ENCODE results near the gene SORCS2.

The SORCS2 gene

DNA sequence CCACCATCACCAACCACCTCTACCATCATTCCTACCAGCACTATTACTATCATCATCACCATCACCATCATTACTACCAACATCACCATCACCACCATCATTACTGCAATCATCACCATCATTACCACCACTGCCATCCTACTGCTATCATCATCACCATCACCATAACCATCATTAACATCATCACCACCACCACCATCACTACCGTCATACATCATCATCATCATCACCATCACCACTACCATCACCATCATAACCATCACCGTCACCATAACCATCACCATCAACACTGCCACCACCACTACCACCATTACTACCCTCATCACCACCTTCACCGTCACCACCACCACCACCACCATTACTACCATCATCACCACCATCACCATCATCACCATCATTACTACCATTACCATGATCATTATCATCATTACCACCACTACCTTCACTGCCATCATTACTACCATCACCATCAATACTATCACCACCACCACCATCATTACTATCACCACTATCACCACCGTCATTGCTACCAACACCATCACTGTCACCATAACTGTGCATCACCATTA, 170.6 kb downstream of the SORCS2 start:
- Histone ChIP-seq H3K4me3 (ENCODE audit: low read depth, low read length) (no peak overlapping the region), H3K27ac (ENCODE audit: extremely low read depth, low read depth, low read length) (no peak overlapping the region), H3K36me3 (ENCODE audit: control insufficient read depth in 2 of 2, insufficient read depth in 1 of 2, low read length in 2 of 2) (no peaks in the 10 kb centered on the region), H3K9me3 (ENCODE audit: control insufficient read depth, insufficient read depth, low read depth, low read length) (no peaks in the 10 kb centered on the region), H3K4me1 (ENCODE audit: control insufficient read depth, insufficient read depth, low read length) (no peaks in the 10 kb centered on the region)
- ChIA-PET CTCF (no interaction called here), POLR2A (no interaction called here)
- peak; percentile 72; the same call in 1 of the 2 replicates for TF ChIP-seq ZNF311 (tag by site-specific recombination; IDR thresholded peaks at IDR 0.05; ENCODE audit: borderline replicate concordance)
- TF ChIP-seq ZNF221 (tag by site-specific recombination; IDR thresholded peaks at IDR 0.05; ENCODE audit: borderline replicate concordance), result no peak
- 0 out of 2 replicates have a peak, but pooled peaks have one; percentile 30 for TF ChIP-seq ZNF571 (tag by site-specific recombination; IDR thresholded peaks at IDR 0.05)
- TF ChIP-seq ZNF248 (tag by site-specific recombination; IDR thresholded peaks at IDR 0.05), result 0 out of 2 replicates have a peak, but pooled peaks have one; percentile 46
- TF ChIP-seq ZNF174 (tag by site-specific recombination; IDR thresholded peaks at IDR 0.05), result no peak
- TF ChIP-seq ZNF776 (tag by site-specific recombination; IDR thresholded peaks at IDR 0.05; ENCODE audit: borderline replicate concordance), result 0 out of 2 replicates have a peak, but pooled peaks have one; percentile 30
- no peak for TF ChIP-seq ZNF169 (tag by site-specific recombination; IDR thresholded peaks at IDR 0.05)
- TF ChIP-seq, protein P1, sequence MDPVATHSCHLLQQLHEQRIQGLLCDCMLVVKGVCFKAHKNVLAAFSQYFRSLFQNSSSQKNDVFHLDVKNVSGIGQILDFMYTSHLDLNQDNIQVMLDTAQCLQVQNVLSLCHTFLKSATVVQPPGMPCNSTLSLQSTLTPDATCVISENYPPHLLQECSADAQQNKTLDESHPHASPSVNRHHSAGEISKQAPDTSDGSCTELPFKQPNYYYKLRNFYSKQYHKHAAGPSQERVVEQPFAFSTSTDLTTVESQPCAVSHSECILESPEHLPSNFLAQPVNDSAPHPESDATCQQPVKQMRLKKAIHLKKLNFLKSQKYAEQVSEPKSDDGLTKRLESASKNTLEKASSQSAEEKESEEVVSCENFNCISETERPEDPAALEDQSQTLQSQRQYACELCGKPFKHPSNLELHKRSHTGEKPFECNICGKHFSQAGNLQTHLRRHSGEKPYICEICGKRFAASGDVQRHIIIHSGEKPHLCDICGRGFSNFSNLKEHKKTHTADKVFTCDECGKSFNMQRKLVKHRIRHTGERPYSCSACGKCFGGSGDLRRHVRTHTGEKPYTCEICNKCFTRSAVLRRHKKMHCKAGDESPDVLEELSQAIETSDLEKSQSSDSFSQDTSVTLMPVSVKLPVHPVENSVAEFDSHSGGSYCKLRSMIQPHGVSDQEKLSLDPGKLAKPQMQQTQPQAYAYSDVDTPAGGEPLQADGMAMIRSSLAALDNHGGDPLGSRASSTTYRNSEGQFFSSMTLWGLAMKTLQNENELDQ (tag by site-specific recombination; IDR thresholded peaks at IDR 0.05; ENCODE audit: low read depth), result no peak
- peak; percentile 80 for TF ChIP-seq ZNF513 (tag by site-specific recombination; IDR thresholded peaks at IDR 0.05)
- TF ChIP-seq ZNF580 (tag by site-specific recombination; IDR thresholded peaks at IDR 0.05), result 0 out of 2 replicates have a peak, but pooled peaks have one; percentile 53
- peak; percentile 76 for TF ChIP-seq ZNF621 (tag by site-specific recombination; IDR thresholded peaks at IDR 0.05)

- no peaks in the 10 kb centered on the region for H3K9me3 ChIP-seq (ENCODE audit: control insufficient read depth, insufficient read depth, low read depth, low read length)
- H3K36me3 ChIP-seq (ENCODE audit: control insufficient read depth in 2 of 2, insufficient read depth in 1 of 2, low read length in 2 of 2), result no peaks in the 10 kb centered on the region
- CTCF ChIA-PET, result interaction anchor here (0.6 to 0.7 kb wide), 2 partner anchors 29 to 155 kb away, joined by 3 to 4 read pairs; no protein-coding TSS in a partner anchor
- no peaks in the 10 kb centered on the region for H3K4me1 ChIP-seq (ENCODE audit: control insufficient read depth, insufficient read depth, low read length)
- no peak for TF ChIP-seq ZBTB8A (tag by site-specific recombination; IDR thresholded peaks at IDR 0.05)
- no peak for TF ChIP-seq ZNF747 (tag by site-specific recombination; IDR thresholded peaks at IDR 0.05)
- TF ChIP-seq ZNF792 (tag by site-specific recombination; IDR thresholded peaks at IDR 0.05), result no peak
- TF ChIP-seq ZNF585B (tag by site-specific recombination; IDR thresholded peaks at IDR 0.05), result no peak
- TF ChIP-seq ZNF777 (tag by site-specific recombination; IDR thresholded peaks at IDR 0.05; ENCODE audit: borderline replicate concordance), result no peak
- TF ChIP-seq MYNN (tag by site-specific recombination; IDR thresholded peaks at IDR 0.05; ENCODE audit: borderline replicate concordance), result 0 out of 2 replicates have a peak, but pooled peaks have one; percentile 46
- POLR2A ChIA-PET, result no interaction called here
- no peak overlapping the region for H3K27ac ChIP-seq (ENCODE audit: extremely low read depth, low read depth, low read length)
- H3K4me3 ChIP-seq (ENCODE audit: low read depth, low read length), result no peak overlapping the region
Observed at GRCh38 chr4:7364979-7365378, 172.6 kb downstream of the SORCS2 start.

Measured in HEK293 (cell line).